GM19372 (cell line): ENCODE results near the gene NCOA6.

ENCODE experiments used
- ATAC-seq: cut with Tn5 transposase; IDR thresholded peaks from one replicate; pipeline ENCODE4 v1.9.1; 2021; ENCODE audit warnings: mild to moderate bottlenecking, low read depth, moderate library complexity; ENCODE audit not compliant: unreplicated experiment

The NCOA6 gene

GRCh38 chr20:34706912-34707784 lies 118.3 kb downstream of the NCOA6 start:
- ATAC-seq = no peak

GRCh38 chr20:34706302-34706875 lies 119.1 kb downstream of the NCOA6 start:
- ATAC-seq = no peak

GRCh38 chr20:34705397-34706301 lies 119.8 kb downstream of the NCOA6 start:
- no peak for ATAC-seq

- no peak for ATAC-seq
Observed at GRCh38 chr20:34705008-34705396, 120.4 kb downstream of the NCOA6 start.

GRCh38 chr20:34704177-34705007 lies 121.1 kb downstream of the NCOA6 start, which contains the start of gene TP53INP2:
Gene TP53INP2, plus strand, starts transcription at chr20:34704344. Its CDS starts 4,396 bp downstream, at chr20:34708740.
- peak; percentile 53 for ATAC-seq

- no peak for ATAC-seq
Observed at GRCh38 chr20:34703424-34704176, 121.9 kb downstream of the NCOA6 start.

DNA sequence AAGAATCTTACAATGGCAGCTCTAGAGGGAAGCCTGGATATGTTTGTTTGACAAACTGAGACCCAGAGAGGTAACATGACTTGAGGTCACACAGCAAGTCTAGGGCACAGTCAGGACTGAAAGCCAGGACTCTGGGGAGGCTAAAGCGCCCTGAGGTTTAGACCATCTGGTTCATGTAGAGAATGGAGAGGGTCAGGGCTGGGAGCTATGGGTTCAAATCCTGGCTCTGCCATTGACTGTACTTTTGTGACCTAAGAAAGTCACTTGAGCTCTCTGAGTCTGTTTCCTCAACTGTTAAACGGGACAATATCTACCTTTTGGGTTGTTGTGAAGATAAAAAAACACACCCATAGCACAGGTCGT lies 122.4 kb downstream of the NCOA6 start:
- ATAC-seq = no peak

GRCh38 chr20:34701405-34702085 lies 123.9 kb downstream of the NCOA6 start:
- no peak for ATAC-seq

DNA sequence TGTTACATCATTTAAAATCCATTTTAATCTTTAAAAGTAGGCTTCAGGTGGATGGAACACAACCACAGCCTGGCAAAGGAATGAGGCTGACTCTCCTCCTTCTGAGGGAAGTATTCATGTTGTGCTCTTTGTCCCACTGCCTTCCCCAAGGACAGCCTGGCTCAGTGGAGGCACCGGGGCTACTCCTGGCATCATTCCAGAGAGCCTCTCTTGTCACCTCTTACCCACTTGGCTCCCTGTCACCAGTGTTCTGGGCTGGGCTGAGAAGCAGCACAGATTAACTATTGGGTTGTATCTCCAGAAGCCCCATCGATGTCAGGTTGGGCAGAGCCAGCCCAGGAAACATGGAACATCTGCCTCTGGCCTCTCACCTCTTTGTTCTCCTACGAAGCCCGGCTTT lies 132.0 kb downstream of the NCOA6 start:
- ATAC-seq = no peak

DNA sequence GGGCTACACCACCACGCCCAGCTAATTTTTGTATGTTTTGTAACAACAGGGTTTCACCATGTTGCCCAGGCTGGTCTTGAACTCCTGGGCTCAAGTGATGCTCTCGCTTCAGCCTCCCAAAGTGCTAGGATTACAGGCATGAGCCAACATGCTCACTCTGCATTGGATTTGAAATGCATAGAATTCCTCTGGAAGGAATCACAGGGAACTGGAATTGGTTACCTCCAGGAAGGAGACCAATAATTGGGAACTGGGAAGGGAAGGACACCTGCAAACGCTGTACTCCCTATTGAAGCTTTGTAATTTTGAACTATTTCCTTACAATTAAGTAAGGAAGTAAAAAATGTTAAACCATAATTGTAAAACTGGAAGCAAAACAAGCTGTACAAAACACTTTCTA lies 133.6 kb downstream of the NCOA6 start:
- ATAC-seq = no peak

GRCh38 chr20:34689486-34689885 lies 136.0 kb downstream of the NCOA6 start:
- ATAC-seq = no peak

DNA sequence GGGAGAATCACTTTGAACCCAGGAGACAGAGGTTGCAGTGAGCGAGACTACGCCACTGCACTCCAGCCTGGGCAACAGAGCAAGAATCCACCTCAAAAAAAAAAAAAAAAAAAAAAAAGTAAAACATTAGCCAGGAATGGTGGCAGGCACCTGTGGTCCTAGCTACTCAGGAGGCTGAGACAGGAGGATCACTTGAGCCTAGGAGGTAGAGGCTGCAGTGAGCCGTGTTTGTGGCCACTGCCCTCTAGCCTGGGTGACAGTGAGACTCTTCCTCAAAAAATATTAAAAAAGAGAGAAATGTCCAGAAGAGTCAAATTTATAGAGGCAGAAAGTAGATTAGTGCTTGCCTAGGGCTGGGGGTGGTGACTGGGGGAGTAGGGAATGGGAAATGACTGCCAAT lies 141.8 kb downstream of the NCOA6 start:
- ATAC-seq = no peak

- ATAC-seq = no peak
Observed at GRCh38 chr20:34680586-34681175, 144.8 kb downstream of the NCOA6 start.

- ATAC-seq = peak; percentile 96
Observed at GRCh38 chr20:34676642-34677373, 148.6 kb downstream of the NCOA6 start, which contains the start of gene PIGU. Gene PIGU, minus strand, starts transcription at chr20:34677092. Its CDS starts 7 bp downstream, at chr20:34677085.

- no peak for ATAC-seq
Observed at GRCh38 chr20:34675993-34676641, 149.3 kb downstream of the NCOA6 start.

- no peak for ATAC-seq
Observed at GRCh38 chr20:34675561-34675960, 149.9 kb downstream of the NCOA6 start.

- ATAC-seq = no peak
Observed at GRCh38 chr20:34673412-34673811, 152.0 kb downstream of the NCOA6 start.
